Stimulated activated naive CD8-positive, alpha-beta T cell treated with anti-CD3 and anti-CD28 coated beads, Interleukin-15, Interleukin-2, amounts not matched to agents 100 U/mL and 50 U/mL, for 24 hours (primary cell): ENCODE data around the gene KCNK15.
A peak's percentile ranks its signal among the peaks of the same experiment; 100 is the strongest.
"Not testable (repeated sequence)": the region's sequence is repeated elsewhere in the genome, so short reads cannot be mapped to it uniquely, and the experiment has no call there.

Source experiments
- ATAC-seq: fragments of 150-1000 bp; cut with Tn5 transposase; one replicate; pipeline ENCODE4 v1.10.0; 2021
- DNase-seq: peaks from one replicate; pipeline ENCODE4 v3.0.0; 2021

Gene KCNK15

DNA sequence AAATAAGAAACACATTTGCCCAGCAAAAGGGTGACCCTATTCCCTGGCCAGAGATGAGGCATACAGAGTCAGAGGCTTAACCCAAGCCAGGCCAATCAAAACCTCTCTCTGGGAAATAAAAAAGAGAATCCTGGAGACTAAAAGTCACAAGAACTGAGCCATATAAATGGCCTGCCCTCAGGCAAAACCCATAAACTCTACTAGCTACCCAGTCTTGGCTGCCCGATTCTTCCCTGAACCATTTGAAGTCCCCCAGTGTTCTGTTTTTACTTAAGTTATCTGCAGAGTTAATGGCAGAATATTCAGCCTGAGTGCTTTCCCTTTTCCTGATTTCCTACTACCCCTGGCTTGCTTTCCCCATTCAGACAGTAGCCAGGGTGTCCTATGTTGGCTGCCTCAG, 13.9 kb downstream of the KCNK15 start:
- DNase-seq, result no peak

GRCh38 chr20:44761423-44761822, 15.8 kb downstream of the KCNK15 start:
- ATAC-seq (no peak), DNase-seq (no peak)

More for the DNA sequence above, 13.9 kb downstream of the KCNK15 start:
- no peak for ATAC-seq

GRCh38 chr20:44762466-44763140, 16.9 kb downstream of the KCNK15 start:
- ATAC-seq, result no peak
- no peak for DNase-seq

DNA sequence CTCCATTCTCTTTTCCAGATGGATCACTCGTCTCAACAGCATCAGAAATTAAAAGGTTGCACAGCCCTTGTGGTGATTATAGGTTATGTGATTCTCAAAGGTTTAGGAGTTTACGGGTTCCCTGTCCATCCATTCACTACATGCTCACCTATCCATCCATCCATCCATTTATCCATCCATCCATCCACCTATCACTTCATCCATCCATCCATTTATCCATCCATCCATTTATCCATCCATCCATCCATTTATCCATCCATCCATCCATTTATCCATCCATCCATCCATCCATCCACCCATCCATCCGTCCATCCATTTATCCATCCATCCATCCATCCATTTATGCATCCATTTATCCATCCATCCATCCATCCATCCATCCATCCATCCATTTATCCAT, 18.1 kb downstream of the KCNK15 start:
- ATAC-seq, DNase-seq: not testable (repeated sequence)

GRCh38 chr20:44765091-44765490, 19.4 kb downstream of the KCNK15 start:
- ATAC-seq (no peak), DNase-seq (no peak)

GRCh38 chr20:44765701-44766347, 20.2 kb downstream of the KCNK15 start:
- DNase-seq (no peak), ATAC-seq (no peak)

DNA sequence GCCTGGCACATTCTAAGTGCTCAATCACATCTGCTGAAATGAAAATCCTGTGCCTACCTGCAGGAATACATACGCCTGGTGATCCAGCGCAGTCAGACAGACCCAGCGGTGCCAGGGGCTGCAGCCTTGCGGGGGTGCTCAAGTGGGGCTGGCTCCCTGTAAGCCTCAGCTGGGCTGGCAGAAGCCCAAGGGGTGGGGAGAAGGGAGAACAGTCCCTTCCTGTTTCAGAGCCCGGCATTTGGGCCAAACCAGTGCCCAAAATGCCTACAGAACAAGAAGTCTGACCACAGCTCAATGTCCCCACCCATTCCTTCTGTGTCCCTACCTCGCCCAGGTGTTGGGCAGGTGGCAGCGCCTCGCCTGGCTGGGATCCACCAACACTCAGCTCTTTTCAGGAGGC, 22.6 kb downstream of the KCNK15 start:
- ATAC-seq (no peak), DNase-seq (no peak)

- no peak for DNase-seq
- ATAC-seq, result no peak
Measured at GRCh38 chr20:44768854-44769480, 23.3 kb downstream of the KCNK15 start.

GRCh38 chr20:44769481-44769863, 23.8 kb downstream of the KCNK15 start:
- DNase-seq, result no peak
- no peak for ATAC-seq

- ATAC-seq (no peak), DNase-seq (no peak)
Measured at GRCh38 chr20:44770484-44771171, 25.0 kb downstream of the KCNK15 start.

DNA sequence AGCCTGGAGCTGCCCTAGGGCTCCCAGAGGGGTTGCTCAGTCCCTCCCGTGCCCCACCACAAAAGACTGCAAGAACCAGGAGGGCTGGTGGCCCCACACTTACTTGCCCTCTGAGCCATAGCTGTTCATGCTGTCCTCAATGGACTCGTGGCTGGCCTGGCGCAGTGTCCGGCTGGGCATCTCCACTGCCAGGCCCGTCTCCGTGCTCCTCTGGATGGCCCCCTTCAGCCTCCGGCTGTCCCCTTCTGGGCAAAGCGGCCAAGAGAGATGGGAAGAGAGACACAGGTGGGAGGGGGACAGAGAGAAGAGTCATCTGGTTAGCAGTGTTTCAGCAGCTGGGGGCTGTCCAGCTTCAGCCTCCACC, 25.5 kb downstream of the KCNK15 start:
- DNase-seq (no peak), ATAC-seq (no peak)

- ATAC-seq, result no peak
- DNase-seq, result no peak
Measured at GRCh38 chr20:44772636-44773035, 27.0 kb downstream of the KCNK15 start.

DNA sequence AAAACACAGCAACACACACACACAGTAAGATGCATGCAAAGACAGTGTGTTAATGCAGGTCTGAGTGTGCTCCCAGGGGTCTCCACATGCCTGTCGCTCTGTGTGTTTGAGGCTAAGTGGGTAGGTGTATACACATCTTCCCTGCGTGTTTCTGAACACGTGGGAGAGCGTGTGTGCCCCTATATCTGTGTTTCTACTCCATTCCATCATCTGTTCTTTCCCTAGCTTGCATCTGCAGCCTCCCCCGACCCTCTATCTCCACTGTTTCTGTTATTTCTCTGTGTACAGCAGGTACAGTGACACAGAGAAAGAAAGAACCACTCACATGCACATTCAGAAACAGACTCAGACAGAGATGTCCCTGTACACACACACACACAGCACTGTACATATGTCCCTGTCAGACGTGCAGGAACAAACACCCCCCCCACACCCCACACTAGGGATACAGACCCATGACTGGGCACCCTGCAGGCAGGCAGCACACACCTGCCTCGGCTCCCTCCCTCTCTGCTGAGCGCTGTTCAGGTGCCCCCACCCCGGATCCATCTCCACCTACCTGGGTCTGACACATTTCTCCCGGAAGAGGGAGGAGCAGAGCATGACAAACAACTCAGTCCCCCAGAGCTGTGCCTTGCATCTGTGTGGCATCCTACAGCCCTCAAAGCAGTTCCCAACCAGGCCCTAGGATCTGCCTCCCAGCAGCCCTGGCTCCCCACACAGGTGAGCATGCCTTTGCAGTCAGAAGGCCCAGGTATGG, 27.6 kb downstream of the KCNK15 start:
- no peak for DNase-seq
- ATAC-seq, result no peak

GRCh38 chr20:44776980-44777379, 31.3 kb downstream of the KCNK15 start:
- no peak for ATAC-seq
- DNase-seq, result peak; percentile 7

- ATAC-seq (no peak), DNase-seq (peak; percentile 50)
Measured at GRCh38 chr20:44780226-44780625, 34.6 kb downstream of the KCNK15 start.

DNA sequence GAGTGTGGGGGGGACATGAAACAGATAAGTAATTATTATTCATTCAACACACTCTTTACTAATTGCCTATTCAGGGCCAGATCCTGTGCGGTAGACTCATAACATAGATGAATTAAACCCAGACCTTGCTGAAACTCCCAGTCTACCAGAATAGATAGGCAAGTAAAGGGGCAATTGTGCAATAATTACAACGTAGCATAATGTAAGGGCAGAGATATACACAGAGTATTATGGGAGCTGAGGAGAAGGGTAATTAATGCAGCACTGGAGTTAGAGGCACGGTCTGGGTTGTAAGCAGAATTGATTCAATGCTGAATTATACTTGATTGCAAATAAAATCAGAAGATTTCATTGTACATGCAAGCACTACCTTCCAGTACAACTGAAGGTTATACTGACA, 35.5 kb downstream of the KCNK15 start:
- ATAC-seq (no peak), DNase-seq (no peak)

- ATAC-seq, result no peak
- DNase-seq, result no peak
Measured at GRCh38 chr20:44781791-44782190, 36.1 kb downstream of the KCNK15 start.

DNA sequence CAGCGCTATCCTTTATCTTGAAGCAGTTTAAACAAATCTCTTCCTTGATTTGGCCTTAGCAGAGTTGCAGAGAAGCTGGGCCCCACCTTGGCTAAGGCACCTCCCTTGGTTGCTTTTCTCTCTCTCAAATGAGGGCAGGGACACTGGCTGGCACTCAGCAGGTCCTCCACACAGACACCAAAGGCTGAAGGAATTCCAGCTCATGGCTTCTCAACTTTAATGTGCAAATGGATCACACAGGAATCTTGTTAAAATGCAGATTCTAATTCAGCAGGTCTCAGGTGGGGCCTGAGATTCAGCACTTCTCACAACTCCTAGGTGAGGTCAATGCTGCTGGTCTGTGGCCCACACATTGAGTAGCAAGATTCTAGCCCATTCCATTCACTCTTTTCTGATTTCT, 39.0 kb downstream of the KCNK15 start:
- ATAC-seq, result no peak
- no peak for DNase-seq

- DNase-seq, result no peak
- no peak for ATAC-seq
Measured at GRCh38 chr20:44785768-44786167, 40.1 kb downstream of the KCNK15 start.

- DNase-seq (no peak), ATAC-seq (no peak)
Measured at GRCh38 chr20:44787299-44787698, 41.6 kb downstream of the KCNK15 start.

DNA sequence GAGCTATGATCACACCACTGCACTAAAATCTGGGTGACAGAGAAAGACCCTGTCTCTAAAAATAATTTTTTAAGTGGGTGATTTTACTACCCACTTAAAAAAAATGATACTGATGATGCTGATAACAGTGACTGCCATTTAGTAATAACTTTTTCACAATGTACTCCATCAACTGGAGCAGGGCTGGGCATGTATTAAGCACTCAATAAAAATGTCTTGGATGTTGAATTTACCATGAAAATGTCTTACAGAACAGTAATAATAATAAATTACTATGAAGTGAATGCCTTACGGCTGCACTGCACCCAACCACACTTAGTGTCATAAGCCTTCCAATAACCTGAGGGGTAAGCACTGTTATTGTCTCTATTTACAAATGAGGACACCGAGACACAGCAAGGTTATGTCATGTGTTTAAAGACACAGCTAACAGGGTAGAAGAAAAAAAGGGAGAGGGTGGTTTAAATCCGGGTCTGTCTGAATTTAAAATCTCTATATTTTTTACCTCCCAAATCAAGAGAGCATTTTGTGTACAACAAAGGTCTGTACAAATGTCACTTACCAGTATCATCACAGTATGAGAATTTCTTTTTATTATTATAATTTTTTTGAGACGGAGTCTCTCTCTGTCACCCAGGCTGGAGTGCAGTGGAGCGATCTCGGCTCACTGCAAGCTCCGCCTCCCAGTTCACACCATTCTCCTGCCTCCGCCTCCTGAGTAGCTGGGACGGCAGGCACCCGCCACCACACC, 43.2 kb downstream of the KCNK15 start:
- ATAC-seq (no peak), DNase-seq (no peak)
